ENCODE data around the gene ZNF75A.

GRCh38 chr16:3274490-3274889 lies 30.8 kb upstream of the ZNF75A start:
- TF ChIP-seq, protein P1, sequence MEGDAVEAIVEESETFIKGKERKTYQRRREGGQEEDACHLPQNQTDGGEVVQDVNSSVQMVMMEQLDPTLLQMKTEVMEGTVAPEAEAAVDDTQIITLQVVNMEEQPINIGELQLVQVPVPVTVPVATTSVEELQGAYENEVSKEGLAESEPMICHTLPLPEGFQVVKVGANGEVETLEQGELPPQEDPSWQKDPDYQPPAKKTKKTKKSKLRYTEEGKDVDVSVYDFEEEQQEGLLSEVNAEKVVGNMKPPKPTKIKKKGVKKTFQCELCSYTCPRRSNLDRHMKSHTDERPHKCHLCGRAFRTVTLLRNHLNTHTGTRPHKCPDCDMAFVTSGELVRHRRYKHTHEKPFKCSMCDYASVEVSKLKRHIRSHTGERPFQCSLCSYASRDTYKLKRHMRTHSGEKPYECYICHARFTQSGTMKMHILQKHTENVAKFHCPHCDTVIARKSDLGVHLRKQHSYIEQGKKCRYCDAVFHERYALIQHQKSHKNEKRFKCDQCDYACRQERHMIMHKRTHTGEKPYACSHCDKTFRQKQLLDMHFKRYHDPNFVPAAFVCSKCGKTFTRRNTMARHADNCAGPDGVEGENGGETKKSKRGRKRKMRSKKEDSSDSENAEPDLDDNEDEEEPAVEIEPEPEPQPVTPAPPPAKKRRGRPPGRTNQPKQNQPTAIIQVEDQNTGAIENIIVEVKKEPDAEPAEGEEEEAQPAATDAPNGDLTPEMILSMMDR (conservative IDR thresholded peaks at IDR 0.05 in 1 of 2, IDR thresholded peaks at IDR 0.05 in 1 of 2; ENCODE audit: extremely low read depth in 1 of 2, insufficient read depth in 1 of 2, low read depth in 1 of 2, low read length in 2 of 2), result no peak
- no peak for TF ChIP-seq EZH2 (IDR thresholded peaks at IDR 0.05; ENCODE audit: borderline replicate concordance, low read length)
